GM19452 (cell line): ENCODE data around the gene ASCC3.

Experiments used
- ATAC-seq: cut with Tn5 transposase; IDR thresholded peaks from one replicate; pipeline ENCODE4 v1.9.1; 2021; ENCODE audit not compliant: unreplicated experiment

Gene ASCC3

DNA sequence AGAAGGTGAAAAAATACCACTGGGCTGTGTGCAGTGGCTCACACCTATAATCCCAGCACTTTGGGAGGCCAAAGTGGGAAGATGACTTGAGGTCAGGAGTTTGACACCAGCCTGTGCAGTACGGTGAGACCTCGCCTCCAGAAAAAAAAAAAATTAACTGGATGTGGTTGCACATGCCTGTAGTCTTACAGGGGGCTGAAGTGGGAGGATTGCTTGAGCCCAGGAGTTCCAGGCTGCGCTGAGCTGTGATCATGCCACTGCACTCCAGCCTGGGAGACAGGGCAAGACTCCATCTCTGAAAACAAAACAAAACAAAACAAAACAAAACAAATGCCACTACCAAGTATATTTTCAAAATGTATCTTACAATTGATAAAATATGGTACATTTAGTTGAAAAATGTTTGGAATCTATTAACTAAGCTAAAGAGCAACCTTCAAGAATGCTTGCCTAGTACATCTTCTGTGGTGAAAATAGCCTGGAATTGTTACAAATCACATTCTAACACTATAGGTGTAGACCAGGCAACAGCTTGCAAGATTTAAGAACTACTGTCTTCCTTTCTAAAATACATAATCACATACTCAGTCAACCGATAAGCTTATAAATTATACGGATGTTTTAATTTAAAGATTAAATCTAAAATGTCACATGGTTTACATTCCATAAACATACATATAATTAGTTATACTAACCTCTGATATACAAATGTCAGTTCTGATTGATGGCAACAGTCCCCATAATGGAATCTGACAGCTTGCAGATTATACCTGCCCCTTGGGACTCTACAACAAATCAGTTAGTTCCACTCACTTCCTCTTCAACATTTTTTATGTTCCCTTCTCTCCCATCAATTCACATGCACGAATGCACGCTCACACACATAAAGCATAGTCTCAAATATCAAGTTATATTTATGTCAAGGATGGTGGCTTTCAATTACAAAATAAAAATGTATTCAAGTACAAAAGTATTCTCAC is 150.8 kb downstream of the ASCC3 start:
- ATAC-seq: no peak

DNA sequence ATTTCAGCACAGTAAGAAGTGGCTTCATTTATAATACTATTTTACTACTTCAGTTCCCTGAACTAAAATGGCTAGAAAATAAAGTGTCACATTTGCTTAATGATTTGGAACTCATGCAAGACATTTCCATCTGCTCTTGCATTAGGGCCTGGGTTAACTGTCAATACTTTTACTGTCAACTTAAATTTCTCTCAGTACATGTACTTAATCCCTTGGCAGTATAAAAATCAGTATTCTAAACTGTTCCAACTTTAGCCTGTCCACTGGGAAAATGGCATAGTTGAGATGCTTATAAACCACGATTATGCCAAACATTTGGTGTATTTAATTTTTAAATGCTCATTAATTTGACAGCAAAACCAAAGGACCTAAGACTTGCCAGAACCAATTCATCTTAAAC is 154.5 kb downstream of the ASCC3 start:
- no peak for ATAC-seq

DNA sequence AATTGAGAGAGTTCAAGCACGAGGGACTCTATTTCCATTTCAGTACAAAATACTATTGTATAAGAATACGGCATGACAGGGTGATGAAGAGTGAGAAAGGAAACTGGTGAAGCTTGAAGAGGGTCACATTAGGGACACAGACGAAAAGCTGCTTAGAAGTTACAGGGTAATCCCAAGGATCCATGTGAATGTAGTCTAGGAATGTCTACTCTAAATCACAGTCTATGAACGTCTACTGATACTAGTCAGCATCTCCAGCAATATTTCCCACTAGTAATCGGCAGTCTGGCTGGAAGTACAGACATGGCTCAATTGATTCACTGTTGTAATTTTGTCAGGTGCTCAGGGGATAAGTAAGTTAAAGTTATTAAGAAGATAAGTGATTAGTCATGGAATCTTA is 156.4 kb downstream of the ASCC3 start:
- no peak for ATAC-seq

DNA sequence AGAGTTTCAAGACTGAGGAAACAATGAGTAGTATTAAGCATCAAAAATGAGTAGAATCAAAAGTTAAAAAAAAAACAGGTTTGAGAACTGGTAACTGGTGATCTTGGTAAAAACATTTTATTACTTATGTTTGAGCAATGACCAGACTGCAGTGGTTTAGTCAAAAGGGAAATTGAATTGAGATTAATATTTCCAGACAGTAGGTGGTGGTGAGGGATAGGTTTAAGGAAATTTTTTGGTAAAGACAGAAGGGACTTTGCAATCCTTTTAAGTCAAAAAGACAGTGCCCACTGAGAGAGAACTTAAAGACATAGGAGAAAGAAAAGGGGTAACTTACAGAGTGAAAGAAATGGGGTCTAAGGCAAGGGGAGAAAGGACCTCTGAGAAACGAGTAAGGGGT is 156.9 kb downstream of the ASCC3 start:
- ATAC-seq: no peak

DNA sequence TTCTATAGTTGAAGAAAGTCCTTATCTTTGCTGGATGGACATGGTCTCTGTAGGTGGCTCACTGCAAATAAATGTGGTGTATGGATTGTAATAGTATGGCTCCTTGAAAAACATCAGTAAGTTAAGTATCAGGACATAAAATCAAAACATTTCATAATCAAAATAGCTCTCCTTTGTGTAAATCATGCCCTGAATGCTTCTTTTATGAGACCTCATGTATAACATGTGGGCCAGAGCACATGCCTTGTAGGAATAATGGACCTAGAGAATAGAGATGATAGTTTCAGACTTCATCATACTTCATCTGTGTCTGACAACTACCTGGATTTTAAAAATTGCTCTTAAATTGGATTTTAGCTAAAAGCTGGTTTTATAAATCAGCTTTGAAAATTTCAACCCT is 159.9 kb downstream of the ASCC3 start:
- ATAC-seq: no peak

DNA sequence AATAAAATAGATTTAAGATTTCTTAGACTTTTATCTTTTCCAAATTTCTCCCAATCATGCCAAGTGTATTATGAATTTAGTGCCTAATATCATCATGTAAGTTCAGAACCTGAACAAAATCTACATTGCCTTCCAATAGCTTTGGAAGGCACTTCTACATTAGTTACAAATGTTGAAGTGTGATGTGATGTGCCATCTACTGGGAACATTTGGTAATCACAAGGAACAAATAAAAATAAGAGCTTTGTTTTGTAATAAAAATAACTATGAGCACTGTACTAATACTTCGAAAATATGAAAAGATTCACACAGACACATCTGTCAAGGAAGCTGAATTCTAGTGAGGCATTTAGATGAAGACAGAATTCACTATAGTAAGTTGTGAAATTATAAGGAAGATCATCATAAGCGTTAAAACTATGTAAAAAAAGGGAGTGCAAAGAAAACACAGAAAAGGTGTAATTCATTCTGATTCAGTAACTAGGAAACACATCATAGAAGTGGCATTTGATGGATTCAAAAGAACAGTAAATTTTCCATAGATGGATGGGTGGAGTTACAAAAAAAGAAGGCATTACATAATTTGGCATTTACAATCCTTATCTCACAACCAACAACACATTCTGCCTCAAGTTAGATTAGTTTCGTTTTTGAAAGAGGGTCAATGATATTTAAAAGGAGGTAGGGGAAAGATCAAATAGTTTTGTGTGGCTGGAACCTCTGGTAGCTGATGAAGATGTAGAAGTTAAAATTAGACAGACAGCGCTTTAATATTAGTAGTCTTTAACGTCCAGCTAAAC is 161.0 kb downstream of the ASCC3 start:
- no peak for ATAC-seq

DNA sequence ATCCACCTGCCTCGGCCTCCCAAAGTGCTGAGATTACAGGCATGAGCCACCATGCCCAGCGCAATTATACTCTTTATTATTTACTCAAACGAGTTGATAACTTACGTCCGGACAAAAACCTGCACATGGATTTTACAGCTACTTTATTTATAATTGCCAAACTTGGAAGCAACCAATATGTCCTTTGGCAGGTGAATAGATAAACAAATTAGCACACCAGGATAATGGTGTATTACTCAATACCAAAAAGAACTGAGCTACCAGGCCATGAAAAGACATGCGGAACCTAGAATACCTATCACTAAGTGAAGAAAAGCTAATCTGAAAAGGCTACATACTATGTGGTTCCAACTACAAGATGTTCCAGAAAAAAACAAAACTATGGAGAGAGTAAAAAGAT is 168.1 kb downstream of the ASCC3 start:
- ATAC-seq: no peak

DNA sequence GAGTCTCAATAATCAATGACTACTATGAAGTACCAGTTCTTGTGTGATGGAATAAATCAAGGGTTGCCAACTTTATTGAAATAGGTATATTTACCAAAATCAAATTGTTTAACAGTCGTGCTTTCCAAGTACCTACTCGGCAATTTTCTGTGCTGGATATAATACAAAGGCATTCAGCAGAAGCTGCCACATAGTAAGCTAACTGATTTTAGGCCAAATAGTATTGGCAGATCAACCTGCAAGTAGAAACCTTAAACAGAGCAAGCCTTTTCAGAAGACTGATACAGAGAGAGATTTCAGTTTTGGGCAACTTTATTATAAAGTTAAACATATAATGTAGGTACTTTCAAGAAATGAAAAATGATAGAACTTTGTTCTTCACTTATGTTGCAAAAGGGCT is 174.6 kb downstream of the ASCC3 start:
- no peak for ATAC-seq

DNA sequence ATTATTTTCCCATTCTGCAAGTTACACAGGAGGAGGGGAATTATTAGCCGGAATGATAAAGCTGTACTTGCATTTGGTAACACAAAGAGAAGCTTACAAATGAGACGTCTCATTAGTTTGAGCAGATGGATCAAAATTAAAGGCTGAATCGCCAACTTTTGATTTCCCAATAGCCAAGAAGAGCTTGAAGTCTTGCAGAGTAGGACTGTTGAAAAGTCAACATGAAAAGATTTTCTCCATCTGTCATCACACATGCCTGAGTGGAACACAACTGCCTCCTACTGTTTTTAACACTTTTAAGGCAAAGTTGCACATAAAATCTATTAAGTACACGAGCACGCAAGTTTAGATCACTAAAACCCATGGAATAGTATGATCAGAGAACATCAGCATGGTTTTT is 176.2 kb downstream of the ASCC3 start:
- no peak for ATAC-seq

DNA sequence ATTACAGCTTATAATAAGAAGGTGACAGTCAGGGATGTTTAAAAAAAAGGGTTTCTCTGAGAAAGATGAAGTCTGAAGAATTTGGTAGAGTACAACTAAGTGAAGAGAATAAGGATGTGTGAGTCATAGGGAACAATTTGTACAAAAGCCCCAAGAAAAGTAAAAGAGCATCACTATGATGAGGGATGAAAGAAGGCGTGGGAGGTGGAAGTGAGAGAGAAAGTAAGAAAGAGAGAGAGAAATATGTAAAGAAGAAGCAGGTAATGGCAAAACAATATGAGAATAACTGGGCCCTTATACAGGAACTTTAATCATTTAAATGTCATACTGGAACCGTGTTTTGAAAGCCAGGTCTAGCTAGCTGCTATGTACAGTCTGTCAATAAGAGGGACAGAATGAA is 179.4 kb downstream of the ASCC3 start:
- no peak for ATAC-seq

DNA sequence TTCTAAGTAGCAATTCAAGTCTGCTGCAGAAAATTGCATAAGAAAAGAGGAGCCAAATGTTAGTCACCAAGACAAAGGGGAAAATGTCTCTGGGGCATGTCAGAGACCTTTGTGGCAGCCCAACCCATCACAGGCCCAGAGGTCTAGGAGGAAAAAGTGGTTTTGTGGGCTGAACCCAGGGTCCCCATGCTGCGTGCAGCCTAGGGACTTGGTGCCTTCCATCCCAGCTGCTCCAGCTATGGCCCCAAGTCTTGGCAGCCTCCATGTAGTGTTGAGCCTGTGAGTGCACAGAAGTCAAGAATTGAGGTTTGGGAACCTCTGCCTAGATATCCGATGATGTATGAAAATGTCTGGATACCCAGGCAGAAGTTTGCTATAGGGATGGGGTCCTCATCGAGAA is 181.1 kb downstream of the ASCC3 start:
- ATAC-seq: no peak

DNA sequence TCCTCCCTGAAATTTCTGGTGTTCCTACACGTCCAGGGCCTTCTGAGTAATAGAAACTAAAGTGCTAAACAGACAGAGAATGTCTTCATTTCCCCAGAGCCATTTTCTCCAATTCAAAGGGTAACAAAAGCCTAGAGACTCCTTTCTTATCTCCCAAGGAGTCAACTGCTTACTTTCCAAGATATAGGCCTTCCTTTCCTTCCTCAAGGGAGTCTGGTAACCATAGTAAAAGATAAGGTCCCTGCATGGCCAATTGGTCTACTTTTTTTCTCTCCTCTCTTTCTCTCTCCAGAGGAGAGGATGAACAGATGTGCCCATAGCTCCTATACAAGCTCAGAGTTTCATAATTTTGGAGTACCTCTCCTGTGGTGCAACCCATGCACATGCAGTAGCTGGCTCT is 185.7 kb downstream of the ASCC3 start:
- ATAC-seq: no peak

DNA sequence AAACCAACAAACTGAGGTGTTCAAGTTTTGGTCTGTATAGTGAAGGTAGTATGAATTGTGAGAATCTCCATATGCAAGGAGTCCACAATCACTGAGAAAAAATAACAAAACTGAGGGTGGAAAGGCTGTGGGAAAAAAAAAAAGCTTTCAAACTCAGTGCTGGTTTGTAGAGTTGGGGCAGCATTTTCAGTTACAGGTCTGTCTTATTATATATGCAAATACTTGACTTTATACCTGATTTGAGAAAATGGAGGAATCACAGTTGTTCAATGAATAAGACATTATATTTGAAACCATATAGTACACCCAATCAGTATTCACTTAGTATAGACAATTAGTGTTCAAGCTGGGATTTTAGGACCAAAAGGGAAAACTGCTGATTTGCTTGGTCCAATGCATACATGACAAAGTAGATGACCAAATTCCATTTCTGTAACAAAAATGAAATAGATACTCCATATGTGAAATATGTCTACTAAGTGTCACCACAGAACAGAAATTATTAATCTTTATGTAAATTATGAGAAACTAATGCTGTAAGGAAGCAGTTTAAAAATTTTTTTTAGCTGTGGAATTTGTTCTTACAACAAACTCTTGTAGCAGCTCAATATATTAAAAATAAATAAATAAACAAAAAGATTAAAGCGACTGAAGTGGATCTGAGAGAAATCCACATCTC is 187.7 kb downstream of the ASCC3 start:
- ATAC-seq: peak; percentile 73

DNA sequence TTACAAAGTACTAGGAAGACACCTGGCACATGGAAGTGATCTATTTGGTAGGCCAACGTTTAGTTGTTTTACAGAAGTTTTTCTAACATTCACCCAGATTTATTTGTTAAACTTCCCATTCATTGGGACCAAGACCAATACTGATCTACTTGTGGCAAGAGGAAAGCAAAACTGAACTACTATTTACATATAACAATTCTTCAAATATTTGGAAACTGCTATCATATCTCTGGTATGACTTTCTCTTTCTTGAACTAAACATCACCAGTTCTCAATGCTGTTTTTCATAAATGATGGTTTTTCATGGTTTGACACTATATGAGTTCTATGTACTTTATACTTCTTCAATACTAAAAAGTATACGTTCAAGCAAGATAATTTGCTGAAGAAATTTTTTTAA is 189.2 kb downstream of the ASCC3 start:
- no peak for ATAC-seq

DNA sequence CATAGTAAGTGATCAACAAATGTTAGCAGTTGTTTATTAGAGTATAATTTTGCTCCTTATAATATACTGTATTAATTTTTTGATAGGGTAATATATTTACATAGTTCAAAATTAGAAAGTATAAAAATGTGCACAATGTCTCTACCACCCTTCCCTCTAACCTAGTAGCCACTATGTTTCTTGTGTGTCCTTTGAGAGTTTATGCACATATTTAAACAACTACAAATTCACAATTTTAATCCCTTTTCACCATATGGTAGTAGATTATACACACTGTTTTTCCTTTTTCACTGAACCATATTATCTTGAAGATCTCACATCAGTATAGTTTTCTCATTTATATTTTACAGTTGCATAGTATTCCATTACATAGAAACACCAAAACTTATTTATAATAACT is 194.9 kb downstream of the ASCC3 start:
- ATAC-seq: no peak

DNA sequence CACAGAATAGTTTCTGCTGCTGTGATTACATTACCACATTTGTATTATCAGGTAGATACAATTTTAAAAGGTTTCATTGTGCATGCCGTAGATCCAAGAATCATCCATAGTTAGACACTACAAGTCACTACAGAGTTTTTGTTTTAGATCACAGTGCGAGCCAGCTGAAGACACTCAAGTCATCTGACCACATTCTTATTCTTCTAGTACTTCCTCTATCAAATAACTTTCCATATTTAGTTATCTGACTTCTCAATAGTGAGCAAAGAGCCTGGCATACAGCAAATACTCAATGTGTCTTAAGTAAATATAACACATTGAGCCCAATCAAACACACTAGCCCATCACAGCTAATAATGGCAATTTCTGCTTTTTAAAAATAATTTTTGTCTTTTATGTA is 195.4 kb downstream of the ASCC3 start:
- ATAC-seq: no peak

DNA sequence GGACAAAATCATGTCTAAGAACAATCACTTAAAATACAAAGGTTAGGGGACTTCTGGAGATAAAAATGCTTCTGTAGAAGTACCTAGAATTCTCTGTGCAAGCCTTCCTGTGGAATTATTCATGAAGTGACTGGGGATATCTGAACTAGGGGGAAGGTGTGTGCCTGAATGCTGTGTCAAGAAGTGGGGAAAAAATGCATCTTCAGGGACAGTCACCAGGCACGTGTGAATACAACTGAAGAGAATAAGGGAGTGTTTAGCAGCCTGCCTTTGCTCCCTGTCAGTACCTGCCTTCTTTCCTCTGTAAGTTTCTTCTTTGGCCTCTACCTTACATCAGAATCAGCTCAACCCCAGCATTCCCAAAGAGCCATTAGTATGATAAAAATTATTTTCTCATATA is 201.0 kb downstream of the ASCC3 start:
- no peak for ATAC-seq

DNA sequence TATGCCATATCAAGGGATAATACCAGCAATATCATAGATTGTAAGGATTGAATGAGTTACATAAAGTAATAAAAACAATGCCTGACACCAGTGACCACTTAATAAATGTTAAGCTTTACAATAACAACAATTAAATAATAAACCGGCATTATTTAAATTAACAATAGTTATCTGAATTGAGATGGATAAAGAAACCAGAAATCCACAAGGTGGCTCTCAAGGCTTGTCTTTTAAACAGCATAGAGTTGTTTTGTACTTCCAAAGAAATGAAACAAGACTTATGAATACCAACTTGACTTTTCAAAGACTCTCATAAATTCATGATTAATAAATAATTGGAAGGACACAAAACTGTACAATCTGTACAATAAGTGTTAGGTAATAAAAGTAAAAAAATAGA is 203.1 kb downstream of the ASCC3 start:
- ATAC-seq: no peak

DNA sequence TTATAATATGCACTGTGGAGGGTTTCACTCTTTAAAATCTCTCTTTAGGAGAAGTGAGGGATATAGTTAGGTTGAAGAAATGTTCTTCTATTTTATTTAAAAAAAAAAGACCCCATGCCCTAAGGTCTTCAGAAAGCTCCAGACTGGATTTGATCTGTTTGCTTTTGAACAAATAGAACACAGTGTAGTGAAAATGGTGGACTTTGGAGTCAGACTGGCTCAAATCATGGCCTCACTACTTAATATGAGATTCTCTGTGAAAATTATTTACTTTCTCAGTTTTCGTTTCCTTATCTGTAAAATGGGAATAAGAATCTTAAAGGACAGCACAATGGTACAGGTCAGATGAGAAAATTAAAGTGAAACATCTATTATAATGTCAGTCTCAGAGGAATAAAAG is 203.9 kb downstream of the ASCC3 start:
- ATAC-seq: no peak

DNA sequence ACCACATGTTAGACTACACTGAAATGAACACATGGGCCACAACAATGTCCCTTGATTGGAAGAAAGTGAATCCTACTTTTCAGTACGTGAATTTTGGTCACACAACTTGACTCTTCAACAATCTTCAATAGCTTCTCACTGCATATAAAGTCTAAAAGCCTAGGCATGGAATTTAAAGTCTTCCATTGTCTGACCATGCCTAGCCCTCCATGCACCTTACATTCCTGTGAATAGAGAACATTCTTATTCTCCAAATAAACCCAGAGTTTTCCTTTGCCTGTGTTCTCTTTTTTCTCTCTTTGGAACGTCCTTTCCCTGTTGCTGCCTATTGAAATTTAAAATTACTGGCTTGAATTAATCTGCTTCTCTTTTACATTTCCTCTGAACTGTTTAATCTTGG is 207.5 kb downstream of the ASCC3 start:
- ATAC-seq: no peak

DNA sequence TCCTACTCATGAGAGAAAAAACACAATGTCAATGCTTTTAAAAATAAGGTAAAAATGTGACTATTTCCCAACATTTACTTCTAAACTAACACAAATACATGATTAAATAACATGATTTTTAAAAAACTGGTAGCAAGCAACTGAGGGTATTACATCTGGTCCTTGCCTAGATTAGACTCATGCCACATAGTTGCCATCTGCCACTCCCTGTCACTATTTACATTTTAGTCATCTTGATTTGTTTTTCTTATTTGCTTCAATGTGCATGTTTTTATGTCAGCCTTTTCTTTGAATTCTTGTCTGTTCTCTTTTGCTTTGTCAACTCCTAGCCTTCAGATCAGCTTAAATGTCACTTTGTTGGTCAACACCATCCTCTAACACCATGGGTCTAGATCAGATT is 209.4 kb downstream of the ASCC3 start:
- no peak for ATAC-seq

DNA sequence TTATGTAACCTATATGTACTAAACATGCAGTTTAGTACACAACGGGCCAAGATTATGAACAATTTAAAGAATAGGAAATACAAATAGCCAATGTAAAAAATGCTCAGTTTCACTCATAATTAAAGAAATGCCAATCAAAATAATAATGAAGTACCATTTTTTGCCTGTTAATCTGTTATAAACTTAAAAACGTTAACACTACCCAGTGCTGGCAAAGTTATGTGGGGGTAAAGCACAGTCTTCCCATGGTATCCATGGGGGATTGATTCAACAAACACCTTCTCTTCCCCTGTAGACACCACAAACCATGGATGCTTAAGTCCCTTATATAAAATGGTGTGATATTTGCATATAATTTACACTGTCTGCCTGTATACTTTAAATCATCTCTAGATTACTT is 211.1 kb downstream of the ASCC3 start:
- no peak for ATAC-seq
